Psoas muscle (tissue), 8 donors: ENCODE results near the gene DNAH3. TPM values are rescaled to one million over a fixed set of nuclear protein-coding genes. Genes with fewer than 3 reads are reported as not detected.

Source experiments
- ATAC-seq, 4 donors: fragments of 200-7000 bp; cut with Tn5 transposase; one replicate each; pipeline ENCODE4 v1.9.1; 2020; ENCODE audit warnings: moderate library complexity in 3 of 4, mild to moderate bottlenecking in 2 of 4
- DNase-seq, 2 donors: peaks; one replicate each; pipeline ENCODE4 v3.0.0-alpha.2; 2020
- H3K27ac ChIP-seq: fragments of 200-600 bp; one replicate; pipeline ENCODE4 v1.8.0; 2022
- H3K27me3 ChIP-seq, 3 donors: fragments of 200-600 bp in 1 of 3; one replicate each; pipeline versions ENCODE4 v1.6.1 to v1.8.0; 2013 to 2022; ENCODE audit warnings: low read length in 2 of 3, mild to moderate bottlenecking in 2 of 3, moderate library complexity in 1 of 3; ENCODE audit not compliant: insufficient read depth in 3 of 3
- H3K36me3 ChIP-seq, 2 donors: fragments of 200-600 bp in 1 of 2; one replicate each; pipeline versions ENCODE4 v1.6.1 to v1.8.0; 2013 to 2022; ENCODE audit warnings: low read depth in 1 of 2, mild to moderate bottlenecking in 1 of 2, moderate library complexity in 1 of 2; ENCODE audit not compliant: insufficient read depth in 1 of 2
- H3K4me1 ChIP-seq: fragments of 200-600 bp; one replicate; pipeline ENCODE4 v1.8.0; 2022
- H3K4me3 ChIP-seq: fragments of 200-600 bp; one replicate; pipeline ENCODE4 v1.8.0; 2022; ENCODE audit warnings: mild to moderate bottlenecking
- H3K9me3 ChIP-seq: fragments of 200-600 bp; one replicate; pipeline ENCODE4 v1.8.0; 2022
- CTCF ChIP-seq: fragments of 200-600 bp; IDR thresholded peaks from one replicate; pipeline ENCODE4 v1.8.0; 2022; ENCODE audit warnings: antibody characterized with exemption
- WGBS, 3 donors: extraction: QIAGEN DNeasy Blood & Tissue Kit; methylation state at CpG; one replicate each; pipeline versions ENCODE4 v1.1.6 to v1.1.7; 2013; 5-methylcytosine and 5-hydroxymethylcytosine counted together
- intact Hi-C, 2 donors: fragments of 100-400 bp; cut with DNase I; formaldehyde crosslinking; loops; one replicate each; pipeline versions ENCODE4 v1.11.0 to v1.14.2; 2022
- polyA plus RNA-seq, 3 donors: library from polyadenylated mRNA; stranded (reverse); fragments of 200-250 nt; gene quantifications; one replicate each; pipeline ENCODE4 v1.2.3, GENCODE V29; 2013
- total RNA-seq, 4 donors: library from RNA; stranded (reverse); fragmentation: NEBNext Ultra II Directional in 2 of 4; extraction: Animal tissue kit (Norgen Biotek cat#: 25700) in 2 of 4; gene quantifications; one replicate each; pipeline versions ENCODE4 v1.2.1 to v1.2.4, GENCODE V29; 2021 to 2023
- donor health status: healthy with polysubstance abuse.
- donor health status: DM: no; HTN: no; CAD: no; lungs with moderate emphysema.
- donor health status: Bipolar disorder and iron deficiency.
- donor health status: healthy.
- donor health status: DM: yes; HTN: yes; CAD: no.
- donor health status: DM: no; HTN: no; CAD: no.
- donor health status: DM: no; HTN: no; CAD: no.
- donor health status: DM: yes; HTN: yes; CAD: no.

The DNAH3 gene
- total and polyA plus RNA-seq, 7 donors: 0.01 to 2.1 (median 0.17) TPM; not detected in 1

GRCh38 chr16:21092951-21093350 lies 57.7 kb downstream of the DNAH3 start:
- ATAC-seq (no peak), DNase-seq (no peak)
- 68 to 71% (median 71%) methylated on average over 2 of the region's 2 CpGs for WGBS, 3 donors
- Histone ChIP-seq H3K36me3 (no peaks in the 10 kb centered on the region), H3K27me3 (no peaks in the 10 kb centered on the region), H3K4me1 (no peaks in the 10 kb centered on the region), H3K27ac (no peak overlapping the region), H3K9me3 (no peaks in the 10 kb centered on the region), H3K4me3 (no peak overlapping the region)
- no peak for TF ChIP-seq CTCF
- intact Hi-C loops: loop anchor here in 1 of 2 donors (10.0 kb wide), 1 partner anchor 88 kb away; no protein-coding TSS in a partner anchor

GRCh38 chr16:21088646-21089538 lies 61.8 kb downstream of the DNAH3 start:
- intact Hi-C loops: loop anchor here (10.0 kb wide), 2 partner anchors 54 to 64 kb away; no protein-coding TSS in a partner anchor
- Histone ChIP-seq H3K4me3 (no peak overlapping the region), H3K36me3 (no peaks in the 10 kb centered on the region), H3K27me3 (no peaks in the 10 kb centered on the region), H3K27ac (no peak overlapping the region), H3K9me3 (no peaks in the 10 kb centered on the region), H3K4me1 (no peaks in the 10 kb centered on the region)
- WGBS, 3 donors: 71 to 77% (median 75%) methylated on average over 3 of the region's 3 CpGs
- no peak for TF ChIP-seq CTCF
- DNase-seq: no peak
- ATAC-seq: no peak

- intact Hi-C loops: loop anchor here (10.0 kb wide), 2 partner anchors 53 to 63 kb away; no protein-coding TSS in a partner anchor
Observed at GRCh38 chr16:21088143-21088542, 62.5 kb downstream of the DNAH3 start.

GRCh38 chr16:21084631-21085225 lies 65.9 kb downstream of the DNAH3 start:
- Histone ChIP-seq H3K4me1 (no peaks in the 10 kb centered on the region), H3K9me3 (no peaks in the 10 kb centered on the region), H3K4me3 (no peak overlapping the region), H3K27ac (no peak overlapping the region), H3K36me3 (no peaks in the 10 kb centered on the region), H3K27me3 (no peaks in the 10 kb centered on the region)
- no peak for DNase-seq
- intact Hi-C loops: loop anchor here (5.0 to 10.0 kb wide), 3 partner anchors 50 to 282 kb away; no protein-coding TSS in a partner anchor
- WGBS, 3 donors: 79 to 81% (median 80%) methylated on average over 12 of the region's 12 CpGs
- ATAC-seq: no peak
- no peak for TF ChIP-seq CTCF

More at GRCh38 chr16:21088143-21088542, 62.5 kb downstream of the DNAH3 start:
- Histone ChIP-seq H3K9me3 (no peaks in the 10 kb centered on the region), H3K27me3 (no peaks in the 10 kb centered on the region), H3K4me1 (no peaks in the 10 kb centered on the region), H3K27ac (no peak overlapping the region), H3K36me3 (no peaks in the 10 kb centered on the region), H3K4me3 (no peak overlapping the region)
- WGBS, 3 donors: 85 to 91% (median 88%) methylated on average over 3 of the region's 3 CpGs
- DNase-seq (no peak), ATAC-seq (no peak)
- no peak for TF ChIP-seq CTCF
